WTC11 (cell line): Measurements from ENCODE around the gene KANSL3. TPM values are rescaled to one million over a fixed set of nuclear protein-coding genes. Genes with fewer than 3 reads are reported as not detected.

Source experiments
- ATAC-seq: fragments of 200-7000 bp; cut with Tn5 transposase; 2 replicates; pipeline ENCODE4 v1.10.0; 2021; ENCODE audit warnings: mild to moderate bottlenecking, moderate library complexity
- CTCF ChIA-PET: fragments of 300-600 bp; sonication (Branson Sonifier 250); formaldehyde crosslinking; loops from one replicate; lab custom pipeline; 2021; ENCODE audit warnings: antibody characterized with exemption; lab: Charles Lee
- POLR2A ChIA-PET: fragments of 350-600 bp; sonication (Branson Sonifier 250); formaldehyde crosslinking; loops from one replicate; lab custom pipeline; 2021; ENCODE audit warnings: antibody characterized with exemption; lab: Charles Lee
- DNase-seq: peaks from one replicate; pipeline ENCODE4 v3.0.0; 2021; ENCODE audit warnings: low spot score
- H3K27ac Mint-ChIP-seq: 2 replicates; pipeline ENCODE4 v1.8.0; 2021; ENCODE audit warnings: mixed read lengths
- H3K27me3 Mint-ChIP-seq: 2 replicates; pipeline ENCODE4 v1.8.0; 2021; ENCODE audit warnings: low read depth, mild to moderate bottlenecking, moderate library complexity, mixed read lengths
- H3K36me3 Mint-ChIP-seq: 2 replicates; pipeline ENCODE4 v1.8.0; 2021; ENCODE audit warnings: mixed read lengths
- H3K4me1 Mint-ChIP-seq: 2 replicates; pipeline ENCODE4 v1.8.0; 2022; ENCODE audit warnings: mixed read lengths
- H3K4me3 Mint-ChIP-seq: 2 replicates; pipeline ENCODE4 v1.8.0; 2021; ENCODE audit warnings: mild to moderate bottlenecking, moderate library complexity, mixed read lengths
- H3K9me3 Mint-ChIP-seq: 2 replicates; pipeline ENCODE4 v1.8.0; 2021; ENCODE audit warnings: mixed read lengths
- AFF4 ChIP-seq: sonication (generic); formaldehyde crosslinking; IDR thresholded peaks from 2 replicates; pipeline ENCODE4 v1.8.1; 2023; ENCODE audit warnings: mild to moderate bottlenecking, missing genetic modification reagents, borderline replicate concordance
- ATF3 ChIP-seq: sonication (generic); formaldehyde crosslinking; conservative IDR thresholded peaks from 2 replicates; pipeline ENCODE4 v1.8.1; 2022; ENCODE audit warnings: mild to moderate bottlenecking, missing genetic modification reagents
- CREB1 ChIP-seq: sonication (generic); formaldehyde crosslinking; IDR thresholded peaks from 2 replicates; pipeline ENCODE4 v1.8.0; 2023; ENCODE audit warnings: mild to moderate bottlenecking, missing genetic modification reagents
- EMX1 ChIP-seq: fragments of 250-450 bp; sonication (Bioruptor Pico); IDR thresholded peaks from 2 replicates; pipeline ENCODE4 v1.8.0; 2021; ENCODE audit warnings: mild to moderate bottlenecking
- HMGXB4 ChIP-seq: sonication (generic); formaldehyde crosslinking; IDR thresholded peaks from 2 replicates; pipeline ENCODE4 v1.8.1; 2023; ENCODE audit warnings: mild to moderate bottlenecking, moderate library complexity, missing genetic modification reagents
- IRF1 ChIP-seq: sonication (generic); formaldehyde crosslinking; IDR thresholded peaks from 2 replicates; pipeline ENCODE4 v1.8.0; 2023; ENCODE audit warnings: missing genetic modification reagents
- KAT7 ChIP-seq: sonication (generic); formaldehyde crosslinking; IDR thresholded peaks from 2 replicates; pipeline ENCODE4 v1.8.1; 2023; ENCODE audit warnings: missing genetic modification reagents, mild to moderate bottlenecking, borderline replicate concordance
- MLX ChIP-seq: sonication (generic); formaldehyde crosslinking; IDR thresholded peaks from 2 replicates; pipeline ENCODE4 v1.8.1; 2023; ENCODE audit warnings: mild to moderate bottlenecking, missing genetic modification reagents, moderate library complexity
- NR2C2 ChIP-seq: sonication (generic); formaldehyde crosslinking; IDR thresholded peaks from 2 replicates; pipeline ENCODE4 v1.8.0; 2022; ENCODE audit warnings: mild to moderate bottlenecking, missing genetic modification reagents
- NR3C1 ChIP-seq: sonication (generic); formaldehyde crosslinking; conservative IDR thresholded peaks from 2 replicates; pipeline ENCODE4 v1.8.1; 2023; ENCODE audit warnings: low read depth, mild to moderate bottlenecking, missing genetic modification reagents
- OVOL2 ChIP-seq: fragments of 250-450 bp; sonication (Bioruptor Pico); IDR thresholded peaks from 2 replicates; pipeline ENCODE4 v1.9.0; 2021; ENCODE audit warnings: mild to moderate bottlenecking, borderline replicate concordance
- SMAD4 ChIP-seq: sonication (generic); formaldehyde crosslinking; IDR thresholded peaks from 2 replicates; pipeline ENCODE4 v1.8.0; 2022; ENCODE audit warnings: mild to moderate bottlenecking, missing genetic modification reagents
- TP53 ChIP-seq: sonication (generic); formaldehyde crosslinking; IDR thresholded peaks from 2 replicates; pipeline ENCODE4 v1.8.1; 2023; ENCODE audit warnings: mild to moderate bottlenecking, missing genetic modification reagents
- ZNF138 ChIP-seq: sonication (generic); formaldehyde crosslinking; conservative IDR thresholded peaks from 2 replicates; pipeline ENCODE4 v1.8.1; 2022; ENCODE audit warnings: mild to moderate bottlenecking, moderate library complexity, missing genetic modification reagents
- ZNF219 ChIP-seq: sonication (generic); formaldehyde crosslinking; IDR thresholded peaks from 2 replicates; pipeline ENCODE4 v1.8.0; 2023; ENCODE audit warnings: missing genetic modification reagents, mild to moderate bottlenecking, borderline replicate concordance
- ZNF232 ChIP-seq: sonication (generic); formaldehyde crosslinking; IDR thresholded peaks from 2 replicates; pipeline ENCODE4 v1.8.0; 2022; ENCODE audit warnings: mild to moderate bottlenecking, missing genetic modification reagents
- ZNF512 ChIP-seq: sonication (generic); formaldehyde crosslinking; IDR thresholded peaks from 2 replicates; pipeline ENCODE4 v1.8.1; 2022; ENCODE audit warnings: missing genetic modification reagents, borderline replicate concordance
- ZNF532 ChIP-seq: fragments of 250-450 bp; sonication (Bioruptor Pico); IDR thresholded peaks from 2 replicates; pipeline ENCODE4 v1.9.0; 2021; ENCODE audit warnings: mild to moderate bottlenecking, borderline replicate concordance
- ZNF671 ChIP-seq: fragments of 250-450 bp; sonication (Bioruptor Pico); IDR thresholded peaks from 2 replicates; pipeline ENCODE4 v1.8.0; 2021; ENCODE audit warnings: mild to moderate bottlenecking
- ZSCAN18 ChIP-seq: fragments of 250-450 bp; sonication (Bioruptor Pico); IDR thresholded peaks from 2 replicates; pipeline ENCODE4 v2.1.2; 2022; ENCODE audit warnings: mild to moderate bottlenecking, moderate library complexity
- total RNA-seq: library from RNA; stranded (reverse); gene quantifications from 3 replicates; pipeline ENCODE4 v1.2.3, GENCODE V29; 2021

KANSL3 gene
- total RNA-seq, 1 experiment from 2014 or later: 32.5 TPM

GRCh38 chr2:96679848-96680247, 41.7 kb upstream of the KANSL3 start:
- H3K9me3 Mint-ChIP-seq: no peaks in the 10 kb centered on the region
- no peak for TF ChIP-seq ZNF671 (CRISPR knock-in tag)
- no peak for TF ChIP-seq SMAD4 (CRISPR knock-in tag)
- no peak for TF ChIP-seq ZNF532 (CRISPR knock-in tag)
- no peak for TF ChIP-seq AFF4
- TF ChIP-seq HMGXB4: no peak
- no peak for TF ChIP-seq IRF1
- no peak for TF ChIP-seq ZNF232 (CRISPR knock-in tag)
- TF ChIP-seq ZNF512 (CRISPR knock-in tag): no peak
- TF ChIP-seq MLX (CRISPR knock-in tag): no peak
- no peak for TF ChIP-seq CREB1 (CRISPR knock-in tag)
- TF ChIP-seq ZNF138: no peak
- TF ChIP-seq OVOL2 (CRISPR knock-in tag): no peak
- TF ChIP-seq KAT7 (CRISPR knock-in tag): no peak
- TF ChIP-seq TP53 (CRISPR knock-in tag): no peak
- TF ChIP-seq ATF3: no peak
- no peak for TF ChIP-seq NR2C2 (CRISPR knock-in tag)
- TF ChIP-seq NR3C1 (CRISPR knock-in tag): no peak
- TF ChIP-seq ZSCAN18 (CRISPR knock-in tag): no peak
- no peak for TF ChIP-seq EMX1
- no peak for TF ChIP-seq ZNF219 (CRISPR knock-in tag)
- no peaks in the 10 kb centered on the region for H3K27me3 Mint-ChIP-seq
- POLR2A ChIA-PET: no interaction called here
- CTCF ChIA-PET: no interaction called here
- ATAC-seq (no peak), DNase-seq (no peak)
- H3K4me1 Mint-ChIP-seq: peaks cover 11% of the 10 kb centered on the region
- no peaks in the 10 kb centered on the region for H3K36me3 Mint-ChIP-seq
- peak overlapping the region; percentile 7; the same call in 1 of the 2 replicates for H3K27ac Mint-ChIP-seq
- no peak overlapping the region for H3K4me3 Mint-ChIP-seq
